Heart left ventricle (tissue), 16 donors: ENCODE measurements around the gene MSLN. TPM values are rescaled to one million over a fixed set of nuclear protein-coding genes. Genes with fewer than 3 reads are reported as not detected.

Experiments
- ATAC-seq, 4 donors: fragments of 200-7000 bp; cut with Tn5 transposase; one replicate each; pipeline ENCODE4 v1.9.1; 2020 to 2022; ENCODE audit warnings: moderate library complexity in 4 of 4, mild to moderate bottlenecking in 3 of 4, moderate number of reproducible peaks in 1 of 4
- DNase-seq, 5 donors: peaks; one replicate each; pipeline ENCODE4 v3.0.0-alpha.2; 2020
- H3K27ac ChIP-seq, 12 donors: fragments of 200-600 bp; sonication (generic) in 4 of 12; one replicate each; pipeline versions ENCODE4 v1.5.0 to v1.8.0; 2016 to 2022; ENCODE audit warnings: mild to moderate bottlenecking in 2 of 12
- H3K27me3 ChIP-seq, 9 donors: fragments of 200-600 bp; sonication (generic) in 2 of 9; one replicate each; pipeline versions ENCODE4 v1.5.1 to v1.8.0; 2016 to 2022; ENCODE audit warnings: mild to moderate bottlenecking in 3 of 9
- H3K36me3 ChIP-seq, 9 donors: fragments of 200-600 bp; sonication (generic) in 2 of 9; one replicate each; pipeline versions ENCODE4 v1.5.0 to v1.8.0; 2018 to 2022; ENCODE audit warnings: mild to moderate bottlenecking in 2 of 9
- H3K4me1 ChIP-seq, 12 donors: fragments of 200-600 bp; sonication (generic) in 4 of 12; one replicate each; pipeline versions ENCODE4 v1.5.0 to v1.8.0; 2016 to 2022; ENCODE audit warnings: mild to moderate bottlenecking in 3 of 12
- H3K4me3 ChIP-seq, 12 donors: fragments of 200-600 bp; sonication (generic) in 4 of 12; one replicate each; pipeline versions ENCODE4 v1.5.0 to v1.8.0; 2017 to 2022; ENCODE audit warnings: mild to moderate bottlenecking in 9 of 12, moderate library complexity in 4 of 12
- H3K9me3 ChIP-seq, 12 donors: fragments of 200-600 bp; sonication (generic) in 4 of 12; one replicate each; pipeline versions ENCODE4 v1.5.0 to v1.8.0; 2016 to 2022; ENCODE audit warnings: mild to moderate bottlenecking in 1 of 12
- POLR2A ChIP-seq, 2 donors: fragments of 450-650 bp; IDR thresholded peaks; one replicate each; pipeline ENCODE4 v1.6.1; 2017; ENCODE audit warnings: antibody characterized with exemption in 2 of 2, mild to moderate bottlenecking in 2 of 2, moderate library complexity in 2 of 2
- WGBS, 4 donors: extraction: QIAGEN DNeasy Blood & Tissue Kit in 2 of 4; methylation state at CpG; one replicate each; pipeline versions ENCODE4 v1.1.5 to v1.1.7; 2013 to 2018; 5-methylcytosine and 5-hydroxymethylcytosine counted together
- intact Hi-C, 10 donors: fragments of 100-400 bp; cut with DNase I; formaldehyde crosslinking; loops; one replicate each; pipeline versions ENCODE4 v1.11.1 to v1.14.2; 2022
- polyA plus RNA-seq, 2 donors: library from polyadenylated mRNA; stranded (reverse); fragments of 200-250 nt; gene quantifications; one replicate each; pipeline ENCODE4 v1.2.3, GENCODE V29; 2013
- total RNA-seq, 9 donors: library from RNA; depleted of rRNA in 2 of 9; stranded (reverse); fragments of >200 nt in 2 of 9; fragmentation: NEBNext Ultra II Directional in 3 of 9; extraction: Animal tissue kit (Norgen Biotek cat#: 25700) in 3 of 9; gene quantifications; one replicate each; pipeline versions ENCODE4 v1.1.0 to v1.2.4, GENCODE V29; 2016 to 2023
- TF ChIP-seq, protein P1 (sequence below), 12 donors: fragments of 200-600 bp; sonication (generic) in 4 of 12; IDR thresholded peaks; one replicate each; pipeline versions ENCODE4 v1.5.0 to v1.8.0; 2018 to 2022; ENCODE audit warnings: antibody characterized with exemption in 12 of 12, mild to moderate bottlenecking in 5 of 12
- donor health status: ischemic (EF 13 %, LVEDD 7.1; RV severe dilation, severe dysfunction).
- donor health status: healthy with polysubstance abuse.
- donor health status: DM: no; HTN: yes; CAD: no.
- donor health status: DM: no; HTN: no; CAD: no.
- donor health status: ischemic (EF 25% LVEDD 6.9; RV normal size, moderate dysfunction).
- donor health status: ischemic (EF 25% LVEDD 5.7; RV mildly dilated, moderate dysfunction).
- donor health status: healthy.
- donor health status: DM: yes; HTN: yes; CAD: no.
- donor health status: ischemic (EF 35%, LVEDD 5.7; RV mildly dilated, moderate dysfunction).
- donor health status: nonischemic (EF 11% LVEDD 7.7; RV severe dilation, severe dysfunction).
- donor health status: DM: yes; HTN: yes; CAD: no.
- donor health status: PGD.
- donor health status: ischemic (EF 29% LVEDD 5.4; RV normal size, mild dysfunction).
- donor health status: nonischemic (EF 23%, LVEDD 6.1; RV moderate dilation, normal function).

The MSLN gene
- total and polyA plus RNA-seq, 11 donors: 0.48 to 82.2 (median 0.50) TPM; not detected in 8

DNA sequence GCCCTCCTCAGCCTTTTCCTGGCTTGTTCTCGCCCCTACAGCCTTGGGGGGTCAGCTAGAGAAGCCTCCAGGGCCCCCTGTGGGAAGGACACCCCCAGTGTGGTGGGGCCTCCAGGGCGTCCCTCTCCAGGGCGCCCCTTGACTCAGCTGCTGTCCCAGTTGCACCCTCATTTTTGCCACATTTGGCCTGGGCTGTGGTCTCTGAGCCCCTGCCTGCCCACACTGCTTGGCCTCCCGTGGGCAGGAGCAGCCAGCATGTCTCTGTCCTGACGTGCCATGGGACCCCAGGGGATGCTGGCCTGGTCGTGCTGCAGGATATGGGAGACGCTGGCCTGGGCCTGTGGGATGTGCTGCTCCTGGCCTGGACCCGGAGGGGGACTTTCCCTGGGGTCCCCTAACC lies 32.9 kb downstream of the MSLN start:
- intact Hi-C loops: no loop called here
- no peaks in the 10 kb centered on the region for H3K9me3 ChIP-seq

DNA sequence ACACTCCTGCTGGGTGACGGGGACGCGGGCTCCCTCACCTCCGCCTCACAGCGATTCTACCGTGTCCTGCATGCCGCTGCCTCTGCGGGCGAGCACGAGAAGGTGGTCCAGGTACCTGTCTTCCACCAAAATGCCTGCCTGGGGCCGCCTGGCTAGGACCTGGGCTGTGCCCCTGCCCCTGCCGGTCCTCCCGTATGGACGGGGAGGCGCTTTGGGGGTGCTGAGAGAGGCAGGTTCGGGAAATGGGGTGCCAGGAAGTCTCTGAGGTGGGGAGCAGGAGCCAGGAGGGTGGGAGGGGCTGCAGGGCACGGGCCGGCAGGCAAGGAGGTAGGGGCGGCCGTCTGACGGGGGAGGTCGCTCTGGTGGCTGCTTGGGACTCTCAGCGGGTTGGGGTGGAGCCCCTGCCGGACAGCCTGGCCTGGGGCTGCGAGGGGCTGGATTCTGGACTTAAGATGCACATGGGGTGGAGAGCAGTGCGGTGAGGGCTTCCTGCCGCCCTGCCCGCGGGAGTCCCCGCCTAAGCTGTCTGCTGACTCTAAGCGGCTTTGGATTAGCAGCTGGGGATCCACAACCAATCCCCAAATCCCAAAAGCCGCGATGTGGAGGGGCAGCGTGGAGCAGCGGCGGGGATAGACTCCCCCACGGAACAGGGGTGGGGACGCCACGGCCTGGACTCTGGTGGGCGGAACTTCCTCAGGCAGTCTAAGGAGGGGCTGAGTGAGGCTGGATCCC lies 33.7 kb downstream of the MSLN start:
- no peak overlapping the region for H3K4me3 ChIP-seq

More for the DNA sequence above, 32.9 kb downstream of the MSLN start:
- DNase-seq (no peak), ATAC-seq (no peak)
- H3K4me3 ChIP-seq: no peak overlapping the region
- WGBS, 4 donors: 78 to 89% (median 88%) methylated on average over 6 to 8 of the region's 8 CpGs
- peaks cover 0 to 12% (median 0%) of the 10 kb centered on the region in 9 donors for H3K27me3 ChIP-seq
- H3K4me1 ChIP-seq: peaks cover 0 to 10% (median 7%) of the 10 kb centered on the region in 12 donors
- TF ChIP-seq, protein P1, sequence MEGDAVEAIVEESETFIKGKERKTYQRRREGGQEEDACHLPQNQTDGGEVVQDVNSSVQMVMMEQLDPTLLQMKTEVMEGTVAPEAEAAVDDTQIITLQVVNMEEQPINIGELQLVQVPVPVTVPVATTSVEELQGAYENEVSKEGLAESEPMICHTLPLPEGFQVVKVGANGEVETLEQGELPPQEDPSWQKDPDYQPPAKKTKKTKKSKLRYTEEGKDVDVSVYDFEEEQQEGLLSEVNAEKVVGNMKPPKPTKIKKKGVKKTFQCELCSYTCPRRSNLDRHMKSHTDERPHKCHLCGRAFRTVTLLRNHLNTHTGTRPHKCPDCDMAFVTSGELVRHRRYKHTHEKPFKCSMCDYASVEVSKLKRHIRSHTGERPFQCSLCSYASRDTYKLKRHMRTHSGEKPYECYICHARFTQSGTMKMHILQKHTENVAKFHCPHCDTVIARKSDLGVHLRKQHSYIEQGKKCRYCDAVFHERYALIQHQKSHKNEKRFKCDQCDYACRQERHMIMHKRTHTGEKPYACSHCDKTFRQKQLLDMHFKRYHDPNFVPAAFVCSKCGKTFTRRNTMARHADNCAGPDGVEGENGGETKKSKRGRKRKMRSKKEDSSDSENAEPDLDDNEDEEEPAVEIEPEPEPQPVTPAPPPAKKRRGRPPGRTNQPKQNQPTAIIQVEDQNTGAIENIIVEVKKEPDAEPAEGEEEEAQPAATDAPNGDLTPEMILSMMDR (IDR thresholded peaks at IDR 0.05): no peak
- TF ChIP-seq POLR2A (IDR thresholded peaks at IDR 0.05): no peak
- H3K36me3 ChIP-seq: peaks cover 0 to 7% (median 0%) of the 10 kb centered on the region in 9 donors
- H3K27ac ChIP-seq: no peak overlapping the region

DNA sequence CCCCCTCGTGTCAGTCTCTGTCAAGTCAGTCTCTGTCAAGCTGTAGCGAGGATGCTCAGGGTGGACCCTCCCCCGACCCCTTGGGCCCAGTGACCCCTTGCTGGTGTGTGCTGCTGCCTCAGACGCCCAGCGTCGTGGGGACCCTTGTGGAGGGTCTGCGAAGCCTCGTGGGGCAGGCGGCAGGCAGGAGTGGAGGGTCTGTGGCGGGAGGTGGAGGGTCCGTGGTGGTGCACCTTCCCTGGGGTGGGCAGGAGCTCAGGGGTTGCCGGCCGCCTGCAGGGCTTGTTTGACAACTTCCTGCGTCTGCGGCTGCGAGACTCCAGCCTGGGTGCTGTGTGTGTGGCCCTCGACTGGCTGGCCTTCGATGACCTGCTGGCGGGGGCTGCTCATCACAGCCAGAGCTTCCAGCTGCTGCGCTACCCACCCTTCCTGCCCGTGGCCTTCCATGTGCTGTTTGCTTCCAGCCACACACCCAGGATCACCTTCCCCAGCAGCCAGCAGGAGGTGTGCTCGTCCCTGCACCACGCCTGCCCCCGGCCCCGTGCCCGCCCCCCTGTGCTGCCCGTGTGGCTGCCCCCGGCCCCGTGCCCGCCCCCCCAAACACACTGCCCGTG lies 34.4 kb downstream of the MSLN start:
- TF ChIP-seq POLR2A (IDR thresholded peaks at IDR 0.05): no peak
- TF ChIP-seq, protein P1 (IDR thresholded peaks at IDR 0.05): no peak
- Histone ChIP-seq H3K27me3 (peaks cover 3 to 26% (median 11%) of the 10 kb centered on the region in 9 donors), H3K4me3 (no peak overlapping the region), H3K27ac (no peak overlapping the region), H3K36me3 (peaks cover 0 to 7% (median 0%) of the 10 kb centered on the region in 9 donors), H3K9me3 (no peaks in the 10 kb centered on the region), H3K4me1 (peaks cover 0 to 3% (median 0%) of the 10 kb centered on the region in 12 donors)
- WGBS, 4 donors: 84 to 92% (median 89%) methylated on average over 12 to 31 of the region's 31 CpGs
- DNase-seq (no peak), ATAC-seq (no peak)
- intact Hi-C loops: no loop called here

More for the DNA sequence above, 33.7 kb downstream of the MSLN start:
- Histone ChIP-seq H3K4me1 (peaks cover 0 to 4% (median under 1%) of the 10 kb centered on the region in 12 donors), H3K36me3 (peaks cover 0 to 7% (median 0%) of the 10 kb centered on the region in 9 donors), H3K9me3 (no peaks in the 10 kb centered on the region), H3K27ac (no peak overlapping the region), H3K27me3 (peaks cover 0 to 19% (median 4%) of the 10 kb centered on the region in 9 donors)
- 89 to 95% (median 90%) methylated on average over 23 to 40 of the region's 40 CpGs for WGBS, 4 donors
- ATAC-seq (no peak), DNase-seq (no peak)
- intact Hi-C loops: no loop called here
- no peak for TF ChIP-seq POLR2A (IDR thresholded peaks at IDR 0.05)
- TF ChIP-seq, protein P1 (IDR thresholded peaks at IDR 0.05): no peak

DNA sequence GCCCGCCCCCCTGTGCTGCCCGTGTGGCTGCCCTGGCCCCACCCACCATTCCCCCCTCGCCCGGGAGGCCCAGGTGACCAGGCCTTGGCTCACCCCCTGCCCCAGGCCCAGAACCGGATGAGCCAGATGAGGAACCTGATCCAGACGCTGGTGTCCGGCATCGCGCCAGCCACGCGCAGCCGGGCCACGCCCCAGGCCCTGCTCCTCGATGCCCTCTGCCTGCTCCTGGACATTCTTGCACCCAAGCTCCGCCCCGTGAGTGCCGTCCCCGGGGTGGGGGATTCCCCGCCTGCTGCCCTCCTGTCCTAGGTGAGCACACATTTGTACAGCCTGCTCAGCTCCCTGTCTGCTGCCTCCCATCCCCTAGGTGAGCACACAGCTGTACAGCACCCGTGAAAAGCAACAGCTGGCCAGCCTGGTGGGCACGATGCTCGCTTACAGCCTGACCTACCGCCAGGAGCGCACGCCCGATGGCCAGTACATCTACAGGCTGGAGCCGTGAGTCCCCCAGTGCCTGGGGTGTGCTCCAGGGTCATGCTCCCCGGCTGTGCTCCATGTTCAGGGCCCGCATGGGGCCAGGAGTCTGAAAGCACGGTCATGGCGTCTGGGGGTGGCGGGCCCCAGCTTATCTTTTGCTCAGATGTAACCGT lies 35.2 kb downstream of the MSLN start:
- Histone ChIP-seq H3K27me3 (peaks cover 9 to 34% (median 19%) of the 10 kb centered on the region in 9 donors), H3K4me3 (no peak overlapping the region), H3K36me3 (peaks cover 0 to 7% (median 0%) of the 10 kb centered on the region in 9 donors), H3K4me1 (peaks cover 0 to 9% (median 0%) of the 10 kb centered on the region in 12 donors), H3K27ac (no peak overlapping the region), H3K9me3 (no peaks in the 10 kb centered on the region)
- TF ChIP-seq, protein P1 (IDR thresholded peaks at IDR 0.05): no peak
- no peak for TF ChIP-seq POLR2A (IDR thresholded peaks at IDR 0.05)
- 85 to 90% (median 87%) methylated on average over 18 to 33 of the region's 33 CpGs for WGBS, 4 donors
- no peak for DNase-seq
- ATAC-seq: no peak
- intact Hi-C loops: no loop called here
